HG02870 (cell line): ENCODE measurements around the gene COG6.

ENCODE experiments used
- ATAC-seq: cut with Tn5 transposase; IDR thresholded peaks from one replicate; pipeline ENCODE4 v1.9.1; 2021; ENCODE audit warnings: mild to moderate bottlenecking, moderate library complexity; ENCODE audit not compliant: unreplicated experiment

Gene COG6

GRCh38 chr13:39655569-39656324, at the start of gene COG6:
Gene COG6 (plus strand): TSS chr13:39655662. CDS start chr13:39655727, 65 bp downstream.
- peak; percentile 89 for ATAC-seq

DNA sequence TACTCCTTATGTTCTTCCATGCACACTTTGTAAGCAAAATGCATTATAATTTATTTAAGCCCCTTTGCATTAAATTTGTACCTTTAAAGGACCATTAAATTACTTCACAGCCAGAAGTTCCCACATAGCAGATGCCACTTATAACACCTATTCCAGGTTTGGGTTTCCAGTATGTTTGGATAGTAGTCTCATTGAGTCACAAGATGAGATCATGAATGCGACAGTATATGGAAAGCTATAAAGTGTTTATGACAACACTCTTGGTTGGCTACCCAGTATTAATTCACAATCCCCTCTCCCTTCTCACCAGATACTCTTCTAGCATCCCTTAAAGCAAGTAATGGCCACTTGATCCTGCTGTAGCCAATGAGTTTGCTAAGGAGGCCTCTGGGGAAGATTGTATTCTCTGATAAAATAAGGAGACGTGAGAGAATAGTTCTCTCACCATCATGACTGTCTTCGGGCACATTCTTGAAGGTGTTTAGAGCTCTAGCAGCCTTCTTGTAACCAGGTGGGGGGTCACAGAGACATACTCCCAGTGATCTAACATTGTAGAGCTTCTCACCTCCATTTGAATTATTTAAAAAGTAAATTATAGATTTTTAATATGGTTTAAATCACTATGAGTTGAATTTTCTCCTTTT, 49.7 kb upstream of the COG6 start:
- ATAC-seq, result no peak

DNA sequence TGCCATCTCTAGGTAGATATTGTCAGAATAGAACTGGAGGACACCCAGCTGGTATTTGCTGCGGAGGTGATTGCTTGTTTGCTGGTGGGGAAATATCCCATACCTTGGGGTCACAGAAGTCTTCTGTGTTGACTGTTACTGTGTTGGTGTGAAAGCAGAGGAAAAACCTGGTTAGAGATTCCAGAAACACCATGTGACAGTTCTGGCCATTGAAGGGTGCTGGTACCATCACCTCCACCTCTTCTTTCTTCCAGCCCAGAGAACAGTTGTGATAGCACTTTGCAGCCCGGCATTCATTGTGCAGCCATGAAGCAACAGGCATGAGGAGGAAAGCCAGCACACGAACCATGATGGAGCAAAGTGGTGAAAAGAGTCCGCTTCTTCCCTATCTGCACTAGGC, 47.6 kb upstream of the COG6 start:
- no peak for ATAC-seq

- ATAC-seq, result peak; percentile 51
These were observed 43.3 kb upstream of the COG6 start for GRCh38 chr13:39612023-39612637.

DNA sequence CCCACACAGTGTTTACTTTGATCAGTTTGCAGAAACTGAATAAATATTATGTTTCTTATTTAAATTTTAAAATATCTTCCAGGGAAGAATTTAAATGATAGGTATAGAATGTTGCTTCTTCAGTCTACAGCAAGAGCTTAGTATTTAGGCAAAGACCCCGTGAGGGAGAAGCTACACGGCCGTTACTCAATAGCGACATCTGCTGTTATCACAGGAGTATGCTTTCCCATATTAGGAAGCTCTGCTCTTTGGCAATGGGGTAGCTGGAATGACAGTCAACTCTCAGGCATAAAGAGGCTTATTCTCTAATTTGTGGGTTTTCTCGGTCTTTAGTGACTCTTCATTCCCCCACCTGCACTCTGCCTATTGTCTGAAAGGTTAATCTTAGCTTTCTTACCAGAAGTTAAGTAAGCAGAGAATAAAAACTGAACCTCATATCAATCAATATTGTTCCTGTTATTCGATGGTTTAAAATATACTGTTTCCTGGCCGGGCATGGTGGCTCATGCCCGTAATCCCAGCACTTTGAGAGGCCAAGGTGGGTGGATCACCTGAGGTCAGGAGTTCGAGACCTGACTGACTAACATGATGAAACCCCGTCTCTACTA, 39.3 kb upstream of the COG6 start:
- ATAC-seq, result peak; percentile 59

- ATAC-seq, result no peak
These were observed 36.9 kb upstream of the COG6 start for GRCh38 chr13:39618561-39618960.

DNA sequence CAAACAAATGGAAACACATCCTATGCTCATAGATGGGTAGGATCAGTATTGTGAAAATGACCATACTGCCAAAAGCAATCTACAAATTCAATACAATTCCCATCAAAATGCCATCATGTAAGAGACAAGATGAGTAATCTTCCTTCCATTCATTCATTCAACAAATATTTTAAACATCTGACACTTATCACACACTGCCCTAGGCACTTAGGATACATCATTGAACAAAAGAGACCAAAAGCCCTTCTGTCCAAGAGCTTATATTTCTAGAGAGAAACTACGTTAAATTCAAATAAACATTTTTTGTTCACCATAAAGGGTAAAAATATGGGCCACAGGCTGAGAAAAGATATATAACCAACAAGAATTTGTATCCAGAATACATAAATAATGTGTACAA, 32.0 kb upstream of the COG6 start:
- no peak for ATAC-seq

DNA sequence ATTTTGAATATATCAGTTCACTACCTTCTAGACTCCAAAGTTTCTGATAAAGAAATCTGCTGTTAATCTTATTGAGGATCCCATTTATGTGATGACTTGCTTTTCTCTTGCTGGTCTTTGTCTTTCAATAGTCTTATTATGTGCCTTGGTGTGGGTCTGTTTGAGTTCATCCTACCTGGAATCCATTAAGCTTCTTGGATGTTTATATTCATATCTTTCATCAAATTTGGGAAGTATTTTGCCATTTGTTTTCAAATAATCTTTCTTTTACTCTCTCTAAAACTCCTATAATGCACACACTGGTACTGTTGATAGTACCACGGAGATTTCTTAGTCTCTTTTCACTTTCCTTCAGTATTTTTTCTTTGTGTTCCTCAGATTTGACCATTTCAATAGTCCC, 24.2 kb upstream of the COG6 start:
- ATAC-seq, result no peak

- ATAC-seq, result no peak
These were observed 22.5 kb upstream of the COG6 start for GRCh38 chr13:39632994-39633393.

DNA sequence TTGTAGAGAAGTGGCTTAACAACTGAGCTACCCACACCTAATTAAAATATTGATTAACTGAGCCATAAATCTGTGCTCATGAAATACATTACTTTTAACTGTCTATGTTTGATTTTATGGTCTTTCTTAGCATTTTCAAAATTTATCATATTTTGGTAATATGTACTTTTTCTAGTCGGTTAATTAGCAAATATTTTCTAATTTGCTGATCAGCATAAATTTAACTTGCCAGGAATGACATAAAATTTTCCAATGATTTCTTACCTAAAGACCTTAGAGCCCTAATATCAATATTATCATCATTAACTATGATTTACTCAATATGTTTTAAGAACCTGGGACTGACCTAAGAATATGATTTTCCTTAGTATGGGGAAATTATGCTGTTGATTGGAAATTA, 19.9 kb upstream of the COG6 start:
- ATAC-seq, result no peak

DNA sequence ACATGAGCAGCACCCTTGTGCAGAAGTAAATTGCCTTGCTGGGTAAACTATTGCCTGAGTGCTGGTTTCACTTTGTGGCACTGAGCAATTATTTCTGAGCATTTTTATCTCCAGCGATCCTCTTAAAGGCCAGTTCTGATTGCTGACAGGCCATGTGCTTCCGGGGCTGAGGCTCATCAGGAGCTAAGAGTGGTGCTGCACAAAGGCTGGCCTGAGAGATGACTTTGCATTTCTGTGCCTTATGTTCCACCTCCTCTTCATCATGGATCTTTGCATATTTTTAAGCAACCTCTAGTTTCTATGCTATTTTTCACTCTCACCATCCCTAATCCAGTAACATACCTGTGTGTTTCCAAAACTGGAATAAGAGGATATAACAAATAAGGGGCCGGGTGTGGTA, 17.6 kb upstream of the COG6 start:
- no peak for ATAC-seq

DNA sequence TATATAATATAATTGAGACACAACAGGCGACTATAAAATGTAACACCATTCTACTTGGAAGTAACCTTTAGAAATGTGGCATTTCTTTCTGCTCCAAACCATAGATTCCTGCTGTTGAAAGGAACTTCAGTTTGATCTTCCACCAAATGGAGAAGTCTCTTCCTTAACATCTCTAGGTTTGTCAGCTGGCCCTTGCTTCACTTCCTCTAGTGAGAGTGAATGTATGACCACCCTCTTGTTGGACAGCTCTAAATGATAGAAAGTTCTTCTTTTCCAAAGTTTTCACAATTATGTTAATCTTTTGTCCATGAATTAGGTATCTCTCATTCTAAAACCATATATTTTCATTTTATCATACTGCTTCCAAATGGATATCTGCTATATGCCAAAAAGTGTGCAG, 13.8 kb upstream of the COG6 start:
- ATAC-seq, result no peak

GRCh38 chr13:39646122-39646521, 9.3 kb upstream of the COG6 start:
- ATAC-seq, result no peak

DNA sequence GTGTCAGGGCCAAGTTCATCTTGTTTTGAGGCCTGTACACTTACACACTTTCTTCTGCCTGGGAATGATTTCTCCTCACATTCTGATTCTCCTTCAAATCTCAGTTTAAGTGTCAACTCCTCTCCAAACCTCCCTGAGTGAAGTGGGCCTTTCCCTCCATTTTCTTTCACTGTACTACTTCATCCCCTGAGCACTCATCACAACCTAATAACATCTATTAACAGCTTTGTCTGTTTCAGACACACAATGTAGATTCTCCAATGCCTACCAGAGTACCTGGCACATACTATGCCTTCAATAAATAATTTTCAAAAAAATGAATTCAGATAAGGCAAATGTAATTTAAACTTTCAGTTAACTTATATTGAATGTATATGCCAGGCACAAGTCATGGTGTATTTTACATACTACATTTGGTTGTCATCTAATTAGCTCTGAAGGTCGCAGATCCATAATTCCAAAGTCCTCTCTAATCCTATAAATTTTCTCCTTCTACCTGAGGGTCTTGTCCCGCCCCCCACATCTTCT, 357 bp upstream of the COG6 start:
- peak; percentile 10 for ATAC-seq

- peak; percentile 5 for ATAC-seq
These were observed 839 bp downstream of the COG6 start for GRCh38 chr13:39656325-39656677.

GRCh38 chr13:39663508-39663907, 8.0 kb downstream of the COG6 start:
- ATAC-seq, result no peak

GRCh38 chr13:39663958-39664357, 8.5 kb downstream of the COG6 start:
- no peak for ATAC-seq

GRCh38 chr13:39665763-39666162, 10.3 kb downstream of the COG6 start:
- no peak for ATAC-seq

GRCh38 chr13:39670445-39670844, 15.0 kb downstream of the COG6 start:
- ATAC-seq, result no peak

DNA sequence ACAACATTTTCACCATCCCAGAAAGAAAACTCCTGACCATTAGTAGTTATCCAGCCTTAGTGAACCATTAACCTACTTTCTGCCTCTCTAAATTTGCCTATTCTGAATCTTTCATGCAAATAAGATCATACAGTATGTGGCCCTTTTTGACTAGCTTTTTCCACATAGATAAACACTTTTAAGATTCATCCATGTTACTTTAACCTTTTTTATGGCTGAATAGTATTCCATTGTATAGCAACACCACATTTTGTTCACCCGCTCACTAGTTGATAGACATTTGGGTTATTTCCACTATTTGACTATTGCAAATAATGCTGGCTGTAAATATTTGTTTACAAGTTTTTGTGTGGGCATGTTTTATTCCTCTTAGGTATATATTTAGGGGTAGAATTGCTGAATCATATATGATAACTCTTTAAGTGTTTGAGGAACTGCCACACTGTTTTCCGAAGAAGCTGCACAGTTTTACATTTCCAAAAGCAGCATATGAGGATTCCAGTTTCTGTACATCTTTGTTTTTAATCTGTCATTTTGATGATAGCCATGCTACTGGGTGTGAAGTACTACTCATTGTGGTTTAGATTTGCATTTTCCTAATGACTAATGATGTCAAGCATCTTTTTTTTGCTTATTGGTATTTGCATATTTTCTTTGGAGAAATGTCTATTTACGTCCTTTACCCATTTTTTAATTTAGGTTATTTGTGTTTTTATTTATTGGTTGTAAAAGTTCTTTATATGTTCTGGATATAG, 17.1 kb downstream of the COG6 start:
- no peak for ATAC-seq

DNA sequence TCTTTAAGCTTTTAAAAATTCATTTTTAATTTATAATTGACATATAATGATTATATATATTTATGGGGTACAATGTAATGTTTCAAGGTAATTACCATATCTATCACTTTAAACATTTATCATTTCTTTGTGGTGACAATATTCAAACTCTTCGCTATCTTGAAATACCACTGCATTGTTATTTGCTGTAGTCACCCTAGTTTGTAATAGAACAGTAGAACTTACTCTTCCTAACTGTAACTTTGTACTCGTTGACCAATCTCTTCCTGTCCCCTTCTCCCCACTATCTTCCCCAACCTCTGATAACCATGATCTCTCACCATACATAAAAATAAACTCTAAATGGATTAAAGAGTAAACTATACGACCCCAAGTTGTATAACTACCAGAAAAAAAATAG, 20.4 kb downstream of the COG6 start:
- no peak for ATAC-seq
